Lung (tissue), 12 donors: ENCODE measurements around the gene IRF7. TPM values are rescaled to one million over a fixed set of nuclear protein-coding genes. Genes with fewer than 3 reads are reported as not detected.

Source experiments
- ATAC-seq: fragments of 200-7000 bp; cut with Tn5 transposase; one replicate; pipeline ENCODE4 v1.9.1; 2020; ENCODE audit warnings: moderate number of reproducible peaks; ENCODE audit not compliant: insufficient read depth, low FRiP score
- DNase-seq, 3 donors: peaks; one replicate each; pipeline ENCODE4 v3.0.0-alpha.2; 2013 to 2017
- H3K27ac ChIP-seq, 2 donors: one replicate each; pipeline ENCODE4 v1.5.1; 2013; ENCODE audit warnings: mild to moderate bottlenecking in 2 of 2, moderate library complexity in 2 of 2, control low read depth in 1 of 2, inconsistent platforms in 1 of 2, low read depth in 1 of 2, low read length in 1 of 2
- H3K27me3 ChIP-seq, 3 donors: one replicate each; pipeline ENCODE4 v1.5.1; 2013; ENCODE audit warnings: low read length in 2 of 3; ENCODE audit not compliant: control insufficient read depth in 3 of 3, insufficient read depth in 3 of 3
- H3K36me3 ChIP-seq, 4 donors: one replicate each; pipeline ENCODE4 v1.5.1; 2013; ENCODE audit warnings: low read length in 4 of 4, mild to moderate bottlenecking in 1 of 4, moderate library complexity in 1 of 4; ENCODE audit not compliant: control insufficient read depth in 4 of 4, insufficient read depth in 4 of 4
- H3K4me1 ChIP-seq, 5 donors: one replicate each; pipeline ENCODE4 v1.5.1; 2013; ENCODE audit warnings: low read length in 5 of 5, mild to moderate bottlenecking in 2 of 5, moderate library complexity in 1 of 5; ENCODE audit not compliant: control insufficient read depth in 5 of 5, insufficient read depth in 5 of 5
- H3K4me3 ChIP-seq: one replicate; pipeline ENCODE4 v1.5.1; 2013; ENCODE audit warnings: mild to moderate bottlenecking, control low read depth, moderate library complexity
- H3K9ac ChIP-seq, 2 donors: one replicate each; pipeline ENCODE4 v1.5.1; 2013; ENCODE audit warnings: low read length in 2 of 2, control low read depth in 1 of 2; ENCODE audit not compliant: insufficient read depth in 1 of 2
- H3K9me3 ChIP-seq, 4 donors: one replicate each; pipeline ENCODE4 v1.5.1; 2013; ENCODE audit warnings: low read length in 3 of 4, mild to moderate bottlenecking in 1 of 4, moderate library complexity in 1 of 4; ENCODE audit not compliant: control insufficient read depth in 4 of 4, insufficient read depth in 3 of 4
- WGBS, 2 donors: extraction: QIAGEN DNeasy Blood & Tissue Kit; methylation state at CpG; one replicate each; pipeline ENCODE4 v1.1.7; 2013; 5-methylcytosine and 5-hydroxymethylcytosine counted together
- polyA plus RNA-seq, 2 donors: library from polyadenylated mRNA; stranded (reverse); fragments of 200-250 nt; gene quantifications; one replicate each; pipeline ENCODE4 v1.2.1, GENCODE V29; 2013
- total RNA-seq, 2 donors: library from RNA; depleted of rRNA in 1 of 2; stranded (reverse); fragments of >200 nt in 1 of 2; gene quantifications; one replicate each; pipeline ENCODE4 v1.2.1, GENCODE V29; 2014 to 2021
- TF ChIP-seq, protein P1 (sequence below): IDR thresholded peaks from 2 replicates; pipeline ENCODE4 v1.5.1; 2012; ENCODE audit warnings: mild to moderate bottlenecking; ENCODE audit errors: control extremely low read depth, extremely low read depth
- donor health status: control.
- donor health status: control.
- donor health status: Bipolar disorder and iron deficiency.
- donor health status: healthy.
- donor health status: DM: yes; HTN: yes; CAD: no.

Gene IRF7
- total and polyA plus RNA-seq, 4 donors, result 24.7 to 68.3 (median 52.8) TPM

DNA sequence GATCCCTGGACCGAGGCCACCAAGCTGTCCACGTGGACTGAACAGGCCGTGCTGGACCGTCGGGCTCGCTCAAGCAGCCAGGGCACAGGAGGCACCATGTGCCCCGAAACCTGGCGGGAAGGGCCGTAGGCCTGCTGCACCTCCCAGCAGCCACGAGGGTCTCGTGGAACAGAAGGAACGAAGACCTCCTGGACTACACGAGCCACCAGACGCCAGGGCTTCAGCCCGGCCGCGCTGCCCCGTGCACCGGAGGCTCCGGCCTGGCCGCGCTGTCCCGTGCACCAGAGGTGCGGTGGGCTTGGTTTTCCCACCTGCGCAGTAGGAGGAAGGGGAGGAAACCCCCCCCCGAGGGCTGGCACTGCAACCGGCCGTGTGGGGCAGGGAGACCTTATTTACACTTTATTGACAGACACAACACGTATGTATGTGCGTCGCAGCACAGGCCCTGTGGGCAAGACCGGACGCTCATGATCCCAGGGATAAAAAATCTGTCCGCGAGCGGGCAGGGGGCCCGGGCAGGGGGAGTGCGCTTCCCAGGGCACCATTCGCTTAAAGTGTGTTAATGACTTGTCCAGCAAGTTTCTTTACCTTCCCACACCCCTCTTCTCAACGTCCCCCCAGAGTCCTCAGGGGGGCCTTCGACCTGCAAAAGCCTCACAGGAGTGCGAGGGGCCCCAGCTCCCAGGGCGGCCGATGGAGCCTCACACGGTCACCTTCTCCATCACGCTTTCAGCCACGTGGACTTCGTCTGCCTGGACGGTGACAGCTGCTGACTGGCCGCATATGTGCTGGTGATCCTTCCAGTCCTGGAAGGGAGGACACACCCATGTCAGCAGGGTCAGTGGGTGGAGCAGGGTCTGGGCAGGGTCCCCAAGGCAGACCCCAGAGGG lies 28.3 kb upstream of the IRF7 start:
- Histone ChIP-seq H3K4me1 (peaks cover 0 to 6% (median 0%) of the 10 kb centered on the region in 5 donors), H3K36me3 (peaks cover 2 to 25% (median 5%) of the 10 kb centered on the region in 4 donors), H3K9me3 (peaks cover 0 to 4% (median 0%) of the 10 kb centered on the region in 4 donors), H3K27me3 (peaks cover 0 to 8% (median 2%) of the 10 kb centered on the region in 3 donors), H3K27ac (no peak overlapping the region), H3K9ac (no peak overlapping the region), H3K4me3 (no peak overlapping the region)
- 92% methylated on average over 50 of the region's 50 CpGs for WGBS, 2 donors
- ATAC-seq (no peak), DNase-seq (no peak)
- TF ChIP-seq, protein P1, sequence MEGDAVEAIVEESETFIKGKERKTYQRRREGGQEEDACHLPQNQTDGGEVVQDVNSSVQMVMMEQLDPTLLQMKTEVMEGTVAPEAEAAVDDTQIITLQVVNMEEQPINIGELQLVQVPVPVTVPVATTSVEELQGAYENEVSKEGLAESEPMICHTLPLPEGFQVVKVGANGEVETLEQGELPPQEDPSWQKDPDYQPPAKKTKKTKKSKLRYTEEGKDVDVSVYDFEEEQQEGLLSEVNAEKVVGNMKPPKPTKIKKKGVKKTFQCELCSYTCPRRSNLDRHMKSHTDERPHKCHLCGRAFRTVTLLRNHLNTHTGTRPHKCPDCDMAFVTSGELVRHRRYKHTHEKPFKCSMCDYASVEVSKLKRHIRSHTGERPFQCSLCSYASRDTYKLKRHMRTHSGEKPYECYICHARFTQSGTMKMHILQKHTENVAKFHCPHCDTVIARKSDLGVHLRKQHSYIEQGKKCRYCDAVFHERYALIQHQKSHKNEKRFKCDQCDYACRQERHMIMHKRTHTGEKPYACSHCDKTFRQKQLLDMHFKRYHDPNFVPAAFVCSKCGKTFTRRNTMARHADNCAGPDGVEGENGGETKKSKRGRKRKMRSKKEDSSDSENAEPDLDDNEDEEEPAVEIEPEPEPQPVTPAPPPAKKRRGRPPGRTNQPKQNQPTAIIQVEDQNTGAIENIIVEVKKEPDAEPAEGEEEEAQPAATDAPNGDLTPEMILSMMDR, result no peak

DNA sequence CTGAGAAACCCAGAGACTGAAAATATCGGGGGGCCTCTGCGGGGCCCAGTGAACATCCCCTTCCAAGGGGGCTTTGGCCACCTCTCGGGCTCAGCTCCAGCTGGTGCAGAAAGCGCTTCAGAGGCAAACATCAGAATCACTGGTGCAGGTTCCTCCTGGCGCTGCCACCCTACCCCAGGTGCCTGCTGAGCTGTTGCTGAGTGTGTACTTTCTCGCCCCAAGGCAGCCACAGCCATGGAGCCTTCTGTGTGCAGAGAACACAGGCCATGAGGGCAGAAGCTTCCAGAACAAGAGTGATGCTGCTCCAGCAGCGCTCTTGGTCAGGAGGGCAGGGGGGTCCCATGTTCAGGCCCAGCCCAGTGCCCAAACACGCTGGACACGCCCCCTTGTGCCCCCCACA lies 27.6 kb upstream of the IRF7 start:
- 92 to 97% methylated on average over 9 of the region's 9 CpGs for WGBS, 2 donors
- ATAC-seq (no peak), DNase-seq (no peak)
- TF ChIP-seq, protein P1, result no peak
- peaks cover 1 to 24% (median 5%) of the 10 kb centered on the region in 4 donors for H3K36me3 ChIP-seq
- peaks cover 0 to 15% (median 10%) of the 10 kb centered on the region in 3 donors for H3K27me3 ChIP-seq
- no peak overlapping the region for H3K9ac ChIP-seq
- H3K4me1 ChIP-seq, result peaks cover 0 to 10% (median 0%) of the 10 kb centered on the region in 5 donors
- H3K27ac ChIP-seq, result no peak overlapping the region
- peaks cover 0 to 4% (median 0%) of the 10 kb centered on the region in 4 donors for H3K9me3 ChIP-seq
- H3K4me3 ChIP-seq, result no peak overlapping the region

GRCh38 chr11:641806-642370 lies 26.1 kb upstream of the IRF7 start:
- no peak overlapping the region for H3K9ac ChIP-seq
- no peak for DNase-seq

More at GRCh38 chr11:641806-642370, 26.1 kb upstream of the IRF7 start:
- H3K27ac ChIP-seq, result no peak overlapping the region
- TF ChIP-seq, protein P1, result no peak
- H3K36me3 ChIP-seq, result peaks cover 0 to 23% (median 5%) of the 10 kb centered on the region in 4 donors
- H3K9me3 ChIP-seq, result peaks cover 0 to 4% (median 0%) of the 10 kb centered on the region in 4 donors
- 94 to 95% methylated on average over 19 of the region's 19 CpGs for WGBS, 2 donors
- H3K4me3 ChIP-seq, result no peak overlapping the region
- H3K27me3 ChIP-seq, result peaks cover 0 to 27% (median 18%) of the 10 kb centered on the region in 3 donors
- peaks cover 0 to 13% (median 3%) of the 10 kb centered on the region in 5 donors for H3K4me1 ChIP-seq
- ATAC-seq, result no peak
